Trophoblast cell (in vitro differentiated cells and primary cell): ENCODE data around the gene POLR3G.

Experiments used
- DNase-seq, 2 donors: peaks; one replicate each; pipeline ENCODE4 v3.0.0-alpha.2; 2016
- H2AFZ ChIP-seq: 2 replicates; pipeline ENCODE4 v1.6.1; 2013; ENCODE audit warnings: low read length, moderate library complexity, mild to moderate bottlenecking; ENCODE audit not compliant: insufficient read depth, poor library complexity
- H2AK5ac ChIP-seq: 2 replicates; pipeline ENCODE4 v1.6.1; 2013; ENCODE audit warnings: mild to moderate bottlenecking, low read length
- H2BK120ac ChIP-seq: 2 replicates; pipeline ENCODE4 v1.6.1; 2013; ENCODE audit warnings: low read length, mild to moderate bottlenecking, moderate library complexity; ENCODE audit not compliant: insufficient read depth, poor library complexity
- H2BK12ac ChIP-seq: 2 replicates; pipeline ENCODE4 v1.6.1; 2013; ENCODE audit warnings: mild to moderate bottlenecking, low read length, moderate library complexity
- H2BK5ac ChIP-seq: 2 replicates; pipeline ENCODE4 v1.6.1; 2013; ENCODE audit warnings: low read length, low read depth, moderate library complexity, mild to moderate bottlenecking; ENCODE audit not compliant: poor library complexity
- H3K14ac ChIP-seq: 2 replicates; pipeline ENCODE4 v1.6.1; 2013; ENCODE audit warnings: mild to moderate bottlenecking, low read length
- H3K18ac ChIP-seq: 2 replicates; pipeline ENCODE4 v1.6.1; 2013; ENCODE audit warnings: mild to moderate bottlenecking, low read length
- H3K23ac ChIP-seq: 2 replicates; pipeline ENCODE4 v1.6.1; 2013; ENCODE audit warnings: low read length
- H3K27ac ChIP-seq: 2 replicates; pipeline ENCODE4 v1.5.1; 2013; ENCODE audit warnings: low read depth, mild to moderate bottlenecking, inconsistent platforms, low read length, moderate library complexity
- H3K27me3 ChIP-seq: 2 replicates; pipeline ENCODE4 v1.6.1; 2013; ENCODE audit warnings: inconsistent platforms, mild to moderate bottlenecking, low read length, moderate library complexity; ENCODE audit not compliant: insufficient read depth
- H3K36me3 ChIP-seq, 2 experiments: 1 replicate in 1 of 2; 2 replicates in 1 of 2; pipeline ENCODE4 v1.6.1; 2013; ENCODE audit warnings: low read length in 2 of 2, mild to moderate bottlenecking in 2 of 2, moderate library complexity in 1 of 2; ENCODE audit not compliant: insufficient read depth in 2 of 2, control insufficient read depth in 1 of 2
- H3K4ac ChIP-seq: 2 replicates; pipeline ENCODE4 v1.6.1; 2013; ENCODE audit warnings: low read depth, mild to moderate bottlenecking, low read length, moderate library complexity
- H3K4me1 ChIP-seq, 2 experiments: 1 replicate in 1 of 2; 2 replicates in 1 of 2; pipeline ENCODE4 v1.6.1; 2013; ENCODE audit warnings: low read length in 2 of 2, mild to moderate bottlenecking in 2 of 2, moderate library complexity in 1 of 2; ENCODE audit not compliant: insufficient read depth in 2 of 2, control insufficient read depth in 1 of 2
- H3K4me2 ChIP-seq: 2 replicates; pipeline ENCODE4 v1.6.1; 2013; ENCODE audit warnings: inconsistent platforms, mild to moderate bottlenecking, low read length, moderate library complexity
- H3K4me3 ChIP-seq: 2 replicates; pipeline ENCODE4 v1.5.1; 2013; ENCODE audit warnings: mild to moderate bottlenecking, low read depth, low read length, inconsistent platforms
- H3K79me1 ChIP-seq: one replicate; pipeline ENCODE4 v1.6.1; 2013; ENCODE audit warnings: low read length
- H3K79me2 ChIP-seq: 2 replicates; pipeline ENCODE4 v1.6.1; 2013; ENCODE audit warnings: low read length, mild to moderate bottlenecking; ENCODE audit not compliant: control insufficient read depth, insufficient read depth, poor library complexity
- H3K9ac ChIP-seq: 2 replicates; pipeline ENCODE4 v1.6.1; 2013; ENCODE audit warnings: mild to moderate bottlenecking, low read length
- H3K9me3 ChIP-seq: 2 replicates; pipeline ENCODE4 v1.6.1; 2013; ENCODE audit warnings: low read depth, mild to moderate bottlenecking, control low read depth, inconsistent platforms, low read length; ENCODE audit not compliant: insufficient read depth
- H4K12ac ChIP-seq: 2 replicates; pipeline ENCODE4 v1.6.1; 2013; ENCODE audit warnings: low read depth, mild to moderate bottlenecking, low read length, moderate library complexity
- H4K8ac ChIP-seq: 2 replicates; pipeline ENCODE4 v1.6.1; 2013; ENCODE audit warnings: low read depth, mild to moderate bottlenecking, low read length, moderate library complexity
- H4K91ac ChIP-seq: one replicate; pipeline ENCODE4 v1.6.1; 2013; ENCODE audit warnings: low read depth, mild to moderate bottlenecking, low read length, moderate library complexity
- WGBS: extraction: QIAGEN DNeasy Blood & Tissue Kit; methylation state at CpG from one replicate; pipeline ENCODE4 v1.1.7; 2013; ENCODE audit warnings: missing lambda C conversion rate; ENCODE audit not compliant: insufficient read length, insufficient coverage; ENCODE audit errors: extremely low coverage; 5-methylcytosine and 5-hydroxymethylcytosine counted together

Gene POLR3G

GRCh38 chr5:90473396-90474234, 1.0 kb upstream of the POLR3G start:
- DNase-seq = peak; percentile 22 to 26
- H2BK5ac ChIP-seq = no peak overlapping the region
- no peaks in the 10 kb centered on the region for H3K9me3 ChIP-seq
- H3K4ac ChIP-seq = no peak overlapping the region
- no peaks in the 10 kb centered on the region for H3K36me3 ChIP-seq
- peak overlapping the region; percentile 63 for H3K18ac ChIP-seq
- peak overlapping the region; percentile 56 for H4K12ac ChIP-seq
- H3K14ac ChIP-seq = peak overlapping the region; percentile 52
- H2AFZ ChIP-seq = peak overlapping the region; percentile 75
- no peak overlapping the region for H3K27ac ChIP-seq
- H2BK12ac ChIP-seq = no peak overlapping the region
- H3K4me1 ChIP-seq = peaks cover 0 to 2% of the 10 kb centered on the region in 2 experiments
- H4K8ac ChIP-seq = peak overlapping the region; percentile 86
- no CpG with 5 or more reads among the region's 56 CpGs for WGBS
- H3K4me2 ChIP-seq = peak overlapping the region; percentile 84
- peaks cover 7% of the 10 kb centered on the region for H3K79me1 ChIP-seq
- H3K27me3 ChIP-seq = no peaks in the 10 kb centered on the region
- H3K79me2 ChIP-seq = peaks cover 4% of the 10 kb centered on the region
- H3K4me3 ChIP-seq = peak overlapping the region; percentile 88
- no peak overlapping the region for H3K23ac ChIP-seq
- H3K9ac ChIP-seq = peak overlapping the region; percentile 47
- no peak overlapping the region for H2BK120ac ChIP-seq
- no peak overlapping the region for H2AK5ac ChIP-seq
- peak overlapping the region; percentile 32 for H4K91ac ChIP-seq

GRCh38 chr5:90475436-90475980, 844 bp downstream of the POLR3G start:
- Histone ChIP-seq H3K9me3 (no peaks in the 10 kb centered on the region), H2BK5ac (no peak overlapping the region), H2AK5ac (no peak overlapping the region), H2AFZ (no peak overlapping the region), H3K36me3 (no peaks in the 10 kb centered on the region), H2BK120ac (no peak overlapping the region), H2BK12ac (no peak overlapping the region), H3K27ac (no peak overlapping the region), H3K4me3 (no peak overlapping the region), H3K4me2 (peak overlapping the region; percentile 52), H4K91ac (no peak overlapping the region), H3K4me1 (peaks cover 0 to 2% of the 10 kb centered on the region in 2 experiments), H3K27me3 (no peaks in the 10 kb centered on the region), H3K79me1 (peaks cover 7% of the 10 kb centered on the region), H3K9ac (no peak overlapping the region), H3K79me2 (peaks cover 4% of the 10 kb centered on the region), H3K14ac (no peak overlapping the region), H4K12ac (no peak overlapping the region), H3K4ac (no peak overlapping the region), H3K18ac (no peak overlapping the region), H4K8ac (no peak overlapping the region), H3K23ac (no peak overlapping the region)
- no peak for DNase-seq
- WGBS = no CpG with 5 or more reads among the region's 17 CpGs

- H3K27ac ChIP-seq = no peak overlapping the region
- WGBS = no CpG with 5 or more reads among the region's 3 CpGs
- H3K4me2 ChIP-seq = no peak overlapping the region
- peaks cover 7% of the 10 kb centered on the region for H3K79me1 ChIP-seq
- no peak overlapping the region for H2AK5ac ChIP-seq
- H3K18ac ChIP-seq = no peak overlapping the region
- no peak for DNase-seq
- no peak overlapping the region for H3K9ac ChIP-seq
- no peak overlapping the region for H2AFZ ChIP-seq
- H3K14ac ChIP-seq = no peak overlapping the region
- H3K4ac ChIP-seq = no peak overlapping the region
- no peak overlapping the region for H2BK5ac ChIP-seq
- H4K91ac ChIP-seq = no peak overlapping the region
- H4K12ac ChIP-seq = no peak overlapping the region
- H3K27me3 ChIP-seq = no peaks in the 10 kb centered on the region
- H2BK12ac ChIP-seq = no peak overlapping the region
- no peak overlapping the region for H2BK120ac ChIP-seq
- no peaks in the 10 kb centered on the region for H3K9me3 ChIP-seq
- H3K4me3 ChIP-seq = no peak overlapping the region
- H3K79me2 ChIP-seq = peaks cover 4% of the 10 kb centered on the region
- peaks cover 0 to 2% of the 10 kb centered on the region in 2 experiments for H3K4me1 ChIP-seq
- no peak overlapping the region for H3K23ac ChIP-seq
- H3K36me3 ChIP-seq = no peaks in the 10 kb centered on the region
- H4K8ac ChIP-seq = no peak overlapping the region
Measured at GRCh38 chr5:90476391-90476790, 1.7 kb downstream of the POLR3G start.

GRCh38 chr5:90477073-90477472, 2.4 kb downstream of the POLR3G start:
- Histone ChIP-seq H3K4me2 (no peak overlapping the region), H3K27ac (no peak overlapping the region), H3K4ac (no peak overlapping the region), H3K79me2 (peaks cover 4% of the 10 kb centered on the region), H2BK5ac (no peak overlapping the region), H2BK120ac (no peak overlapping the region), H4K12ac (no peak overlapping the region), H3K4me1 (peaks cover 0 to 2% of the 10 kb centered on the region in 2 experiments), H2AK5ac (no peak overlapping the region), H4K91ac (no peak overlapping the region), H2AFZ (no peak overlapping the region), H3K18ac (no peak overlapping the region), H4K8ac (no peak overlapping the region), H3K9me3 (no peaks in the 10 kb centered on the region), H3K14ac (no peak overlapping the region), H3K27me3 (no peaks in the 10 kb centered on the region), H3K36me3 (no peaks in the 10 kb centered on the region), H2BK12ac (no peak overlapping the region), H3K79me1 (peaks cover 7% of the 10 kb centered on the region), H3K9ac (no peak overlapping the region), H3K4me3 (no peak overlapping the region), H3K23ac (no peak overlapping the region)
- no peak for DNase-seq
- no CpG with 5 or more reads among the region's 2 CpGs for WGBS
